SH-SY5Y (cell line): ENCODE results near the gene PADI2.

Experiments used
- GATA2 ChIP-seq: IDR thresholded peaks from 2 replicates; pipeline ENCODE4 v1.6.1; 2011; ENCODE audit warnings: mild to moderate bottlenecking, low read depth, low read length
- GATA3 ChIP-seq: IDR thresholded peaks from 2 replicates; pipeline ENCODE4 v1.6.1; 2011; ENCODE audit warnings: low read depth, mild to moderate bottlenecking, low read length, moderate library complexity

- TF ChIP-seq GATA2 (no peak), GATA3 (no peak)
Observed at GRCh38 chr1:17102232-17102631, 17.0 kb downstream of the PADI2 start.
